Measurements from ENCODE around the gene ARL6IP5.

ARL6IP5 gene

GRCh38 chr3:69090021-69090420 is 5.3 kb downstream of the ARL6IP5 start:
- Histone ChIP-seq H3K36me3 (ENCODE audit: control insufficient read depth, insufficient read depth, low read length) (no peaks in the 10 kb centered on the region), H3K27me3 (ENCODE audit: control insufficient read depth, insufficient read depth, low read length) (no peaks in the 10 kb centered on the region), H3K4me3 (ENCODE audit: low read depth, low read length) (no peak overlapping the region), H3K9ac (ENCODE audit: low read depth, low read length) (no peak overlapping the region), H3K9me3 (ENCODE audit: control insufficient read depth, insufficient read depth, low read length) (no peaks in the 10 kb centered on the region), H3K4me1 (ENCODE audit: control insufficient read depth, insufficient read depth, low read length) (peaks cover 14% of the 10 kb centered on the region)

DNA sequence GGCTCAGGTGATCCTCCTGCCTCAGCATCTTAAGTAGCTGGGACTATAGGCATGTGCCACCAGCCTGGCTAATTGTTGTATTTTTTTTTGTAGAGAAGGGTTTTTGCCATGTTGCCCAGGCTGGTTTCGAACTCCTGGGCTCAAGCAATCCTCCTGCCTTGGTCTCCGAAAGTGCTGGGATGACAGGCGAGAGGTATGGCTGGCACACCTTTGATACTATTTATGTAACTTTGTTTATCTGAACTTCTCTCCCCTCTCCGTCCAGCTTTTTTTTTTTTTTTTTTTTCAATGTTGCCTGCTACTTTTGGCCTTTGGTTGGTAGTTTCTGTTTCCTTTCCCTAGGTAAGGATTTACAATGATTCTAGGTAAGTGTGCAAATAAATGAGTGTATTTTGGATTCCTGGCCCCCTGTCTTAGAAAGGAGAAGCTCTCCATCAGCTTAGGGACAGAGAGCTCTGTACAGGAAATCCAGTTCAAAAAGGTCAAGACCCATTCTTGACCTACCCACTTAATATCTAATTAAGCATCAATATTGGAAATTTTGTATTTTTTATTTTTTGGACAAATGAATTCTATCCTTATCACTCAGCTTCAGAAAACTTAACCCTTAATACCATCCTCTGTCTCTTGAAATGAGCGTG is 6.8 kb downstream of the ARL6IP5 start:
- Histone ChIP-seq H3K36me3 (ENCODE audit: control insufficient read depth, insufficient read depth, low read length) (no peaks in the 10 kb centered on the region), H3K27me3 (ENCODE audit: control insufficient read depth, insufficient read depth, low read length) (no peaks in the 10 kb centered on the region), H3K4me1 (ENCODE audit: control insufficient read depth, insufficient read depth, low read length) (peaks cover 6% of the 10 kb centered on the region), H3K9ac (ENCODE audit: low read depth, low read length) (no peak overlapping the region), H3K9me3 (ENCODE audit: control insufficient read depth, insufficient read depth, low read length) (no peaks in the 10 kb centered on the region), H3K4me3 (ENCODE audit: low read depth, low read length) (no peak overlapping the region)

DNA sequence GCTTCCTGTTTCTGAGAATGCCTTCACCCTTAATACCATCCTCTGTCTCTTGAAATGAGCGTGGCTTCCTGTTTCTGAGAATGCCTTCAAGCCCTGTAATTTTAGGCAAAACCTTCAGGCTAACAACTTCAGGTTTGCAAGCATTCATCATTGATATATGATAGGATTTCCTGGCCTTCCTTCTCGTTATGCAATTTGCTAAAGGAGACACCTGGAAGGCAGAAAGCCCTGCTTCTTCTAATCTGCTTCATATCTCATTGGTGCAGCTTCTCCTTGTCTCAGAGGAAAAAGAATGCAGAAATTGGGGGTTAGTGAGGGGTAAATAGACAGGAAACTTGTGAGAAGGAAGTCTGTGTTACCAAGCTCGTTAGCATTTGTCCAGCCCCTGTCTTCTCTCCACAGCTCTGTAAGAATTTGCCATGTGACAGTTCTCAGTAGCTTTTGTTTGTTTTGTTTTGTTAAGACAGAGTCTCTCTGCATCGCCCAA is 7.3 kb downstream of the ARL6IP5 start:
- no peaks in the 10 kb centered on the region for H3K36me3 ChIP-seq (ENCODE audit: control insufficient read depth, insufficient read depth, low read length)
- H3K4me1 ChIP-seq (ENCODE audit: control insufficient read depth, insufficient read depth, low read length) = peaks cover 6% of the 10 kb centered on the region
- no peaks in the 10 kb centered on the region for H3K27me3 ChIP-seq (ENCODE audit: control insufficient read depth, insufficient read depth, low read length)
- no peak overlapping the region for H3K9ac ChIP-seq (ENCODE audit: low read depth, low read length)
- no peak overlapping the region for H3K4me3 ChIP-seq (ENCODE audit: low read depth, low read length)
- no peaks in the 10 kb centered on the region for H3K9me3 ChIP-seq (ENCODE audit: control insufficient read depth, insufficient read depth, low read length)

- no peak overlapping the region for H3K4me3 ChIP-seq (ENCODE audit: low read depth, low read length)
- H3K36me3 ChIP-seq (ENCODE audit: control insufficient read depth, insufficient read depth, low read length) = no peaks in the 10 kb centered on the region
- H3K27me3 ChIP-seq (ENCODE audit: control insufficient read depth, insufficient read depth, low read length) = no peaks in the 10 kb centered on the region
- no peak overlapping the region for H3K9ac ChIP-seq (ENCODE audit: low read depth, low read length)
- H3K9me3 ChIP-seq (ENCODE audit: control insufficient read depth, insufficient read depth, low read length) = no peaks in the 10 kb centered on the region
- H3K4me1 ChIP-seq (ENCODE audit: control insufficient read depth, insufficient read depth, low read length) = peaks cover 5% of the 10 kb centered on the region
Measured at GRCh38 chr3:69094467-69095205, 9.9 kb downstream of the ARL6IP5 start.

DNA sequence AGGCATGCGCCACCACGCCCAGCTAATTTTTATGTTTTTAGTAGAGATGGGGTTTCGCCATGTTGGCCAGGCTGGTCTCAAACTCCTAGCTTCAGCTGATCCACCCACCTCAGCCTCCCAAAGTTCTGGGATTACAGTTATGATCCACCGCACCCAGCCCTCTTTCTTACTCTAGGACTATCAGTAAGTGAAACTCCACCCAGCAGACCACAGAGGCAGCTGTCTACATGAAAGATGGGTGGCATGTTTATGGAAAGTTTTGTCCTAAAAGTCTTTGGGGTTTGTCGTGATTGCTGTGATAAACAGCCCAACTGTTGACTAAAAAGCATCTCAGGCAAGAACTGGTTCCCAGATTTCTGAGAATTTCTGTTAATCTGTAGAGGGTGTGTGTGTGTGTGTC is 10.9 kb downstream of the ARL6IP5 start:
- no peak overlapping the region for H3K4me3 ChIP-seq (ENCODE audit: low read depth, low read length)
- peaks cover 3% of the 10 kb centered on the region for H3K4me1 ChIP-seq (ENCODE audit: control insufficient read depth, insufficient read depth, low read length)

DNA sequence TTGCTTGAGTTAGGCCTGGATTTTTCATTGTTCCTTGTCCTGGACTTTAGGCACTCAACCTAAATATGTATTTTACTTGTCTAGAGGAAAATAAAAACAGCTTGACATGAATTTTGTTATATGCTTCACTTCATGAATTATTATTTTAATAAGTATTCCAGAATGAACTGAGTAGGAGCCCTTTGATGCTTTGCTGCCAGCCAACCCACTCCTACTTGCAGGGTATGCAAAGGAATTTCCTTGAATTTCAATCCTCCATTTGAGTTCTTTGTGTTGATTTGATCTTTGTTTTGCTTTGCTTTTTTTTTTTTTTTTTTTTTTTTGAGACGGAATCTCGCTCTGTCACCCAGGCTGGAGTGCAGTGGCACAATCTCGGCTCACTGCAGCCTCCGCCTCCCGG is 11.6 kb downstream of the ARL6IP5 start:
- no peaks in the 10 kb centered on the region for H3K9me3 ChIP-seq (ENCODE audit: control insufficient read depth, insufficient read depth, low read length)
- no peak overlapping the region for H3K9ac ChIP-seq (ENCODE audit: low read depth, low read length)
- H3K36me3 ChIP-seq (ENCODE audit: control insufficient read depth, insufficient read depth, low read length) = no peaks in the 10 kb centered on the region
- H3K27me3 ChIP-seq (ENCODE audit: control insufficient read depth, insufficient read depth, low read length) = no peaks in the 10 kb centered on the region
- peaks cover 3% of the 10 kb centered on the region for H3K4me1 ChIP-seq (ENCODE audit: control insufficient read depth, insufficient read depth, low read length)
- H3K4me3 ChIP-seq (ENCODE audit: low read depth, low read length) = no peak overlapping the region

More for the DNA sequence above, 10.9 kb downstream of the ARL6IP5 start:
- Histone ChIP-seq H3K27me3 (ENCODE audit: control insufficient read depth, insufficient read depth, low read length) (no peaks in the 10 kb centered on the region), H3K9ac (ENCODE audit: low read depth, low read length) (no peak overlapping the region), H3K36me3 (ENCODE audit: control insufficient read depth, insufficient read depth, low read length) (no peaks in the 10 kb centered on the region), H3K9me3 (ENCODE audit: control insufficient read depth, insufficient read depth, low read length) (no peaks in the 10 kb centered on the region)

GRCh38 chr3:69097407-69098086 is 12.8 kb downstream of the ARL6IP5 start:
- Histone ChIP-seq H3K9me3 (ENCODE audit: control insufficient read depth, insufficient read depth, low read length) (no peaks in the 10 kb centered on the region), H3K9ac (ENCODE audit: low read depth, low read length) (no peak overlapping the region), H3K4me1 (ENCODE audit: control insufficient read depth, insufficient read depth, low read length) (no peaks in the 10 kb centered on the region), H3K36me3 (ENCODE audit: control insufficient read depth, insufficient read depth, low read length) (no peaks in the 10 kb centered on the region), H3K4me3 (ENCODE audit: low read depth, low read length) (no peak overlapping the region), H3K27me3 (ENCODE audit: control insufficient read depth, insufficient read depth, low read length) (no peaks in the 10 kb centered on the region)

- Histone ChIP-seq H3K4me1 (ENCODE audit: control insufficient read depth, insufficient read depth, low read length) (no peaks in the 10 kb centered on the region), H3K36me3 (ENCODE audit: control insufficient read depth, insufficient read depth, low read length) (no peaks in the 10 kb centered on the region), H3K9me3 (ENCODE audit: control insufficient read depth, insufficient read depth, low read length) (no peaks in the 10 kb centered on the region), H3K4me3 (ENCODE audit: low read depth, low read length) (no peak overlapping the region), H3K27me3 (ENCODE audit: control insufficient read depth, insufficient read depth, low read length) (no peaks in the 10 kb centered on the region), H3K9ac (ENCODE audit: low read depth, low read length) (no peak overlapping the region)
Measured at GRCh38 chr3:69099576-69099975, 14.8 kb downstream of the ARL6IP5 start.

DNA sequence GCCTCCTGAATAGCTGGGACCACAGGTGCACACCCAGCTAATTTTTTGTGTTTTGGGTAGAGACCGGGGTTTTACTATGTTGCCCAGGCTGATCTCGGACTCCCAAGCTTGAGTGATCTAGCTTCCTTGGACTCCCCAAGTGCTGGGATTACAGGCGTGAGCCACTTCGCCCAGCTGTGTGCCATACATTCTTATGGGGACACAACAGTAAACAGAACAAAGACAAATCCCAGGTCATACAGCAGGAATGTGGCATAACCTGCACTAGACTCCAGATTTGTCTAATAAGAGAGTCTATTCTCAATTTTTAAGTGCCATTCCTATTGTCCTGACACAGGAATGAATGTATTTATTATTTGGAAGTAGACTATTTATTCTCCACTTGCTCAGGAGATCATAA is 17.6 kb downstream of the ARL6IP5 start:
- Histone ChIP-seq H3K4me1 (ENCODE audit: control insufficient read depth, insufficient read depth, low read length) (no peaks in the 10 kb centered on the region), H3K9ac (ENCODE audit: low read depth, low read length) (no peak overlapping the region), H3K9me3 (ENCODE audit: control insufficient read depth, insufficient read depth, low read length) (no peaks in the 10 kb centered on the region), H3K4me3 (ENCODE audit: low read depth, low read length) (no peak overlapping the region), H3K36me3 (ENCODE audit: control insufficient read depth, insufficient read depth, low read length) (no peaks in the 10 kb centered on the region), H3K27me3 (ENCODE audit: control insufficient read depth, insufficient read depth, low read length) (no peaks in the 10 kb centered on the region)

- Histone ChIP-seq H3K4me3 (ENCODE audit: low read depth, low read length) (no peak overlapping the region), H3K9ac (ENCODE audit: low read depth, low read length) (no peak overlapping the region), H3K36me3 (ENCODE audit: control insufficient read depth, insufficient read depth, low read length) (no peaks in the 10 kb centered on the region), H3K27me3 (ENCODE audit: control insufficient read depth, insufficient read depth, low read length) (no peaks in the 10 kb centered on the region), H3K4me1 (ENCODE audit: control insufficient read depth, insufficient read depth, low read length) (no peaks in the 10 kb centered on the region), H3K9me3 (ENCODE audit: control insufficient read depth, insufficient read depth, low read length) (no peaks in the 10 kb centered on the region)
Measured at GRCh38 chr3:69103123-69103522, 18.4 kb downstream of the ARL6IP5 start.

DNA sequence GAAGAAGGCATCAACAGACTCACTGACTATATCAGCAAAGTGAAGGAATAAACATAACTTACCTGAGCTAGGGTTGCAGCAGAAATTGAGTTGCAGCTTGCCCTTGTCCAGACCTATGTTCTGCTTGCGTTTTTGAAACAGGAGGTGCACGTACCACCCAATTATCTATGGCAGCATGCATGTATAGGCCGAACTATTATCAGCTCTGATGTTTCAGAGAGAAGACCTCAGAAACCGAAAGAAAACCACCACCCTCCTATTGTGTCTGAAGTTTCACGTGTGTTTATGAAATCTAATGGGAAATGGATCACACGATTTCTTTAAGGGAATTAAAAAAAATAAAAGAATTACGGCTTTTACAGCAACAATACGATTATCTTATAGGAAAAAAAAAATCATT is 19.8 kb downstream of the ARL6IP5 start:
- Histone ChIP-seq H3K9ac (ENCODE audit: low read depth, low read length) (no peak overlapping the region), H3K9me3 (ENCODE audit: control insufficient read depth, insufficient read depth, low read length) (no peaks in the 10 kb centered on the region), H3K36me3 (ENCODE audit: control insufficient read depth, insufficient read depth, low read length) (no peaks in the 10 kb centered on the region), H3K27me3 (ENCODE audit: control insufficient read depth, insufficient read depth, low read length) (no peaks in the 10 kb centered on the region), H3K4me1 (ENCODE audit: control insufficient read depth, insufficient read depth, low read length) (no peaks in the 10 kb centered on the region), H3K4me3 (ENCODE audit: low read depth, low read length) (no peak overlapping the region)

GRCh38 chr3:69105320-69105719 is 20.6 kb downstream of the ARL6IP5 start:
- Histone ChIP-seq H3K27me3 (ENCODE audit: control insufficient read depth, insufficient read depth, low read length) (no peaks in the 10 kb centered on the region), H3K4me3 (ENCODE audit: low read depth, low read length) (no peak overlapping the region), H3K36me3 (ENCODE audit: control insufficient read depth, insufficient read depth, low read length) (no peaks in the 10 kb centered on the region), H3K9me3 (ENCODE audit: control insufficient read depth, insufficient read depth, low read length) (no peaks in the 10 kb centered on the region), H3K9ac (ENCODE audit: low read depth, low read length) (no peak overlapping the region), H3K4me1 (ENCODE audit: control insufficient read depth, insufficient read depth, low read length) (no peaks in the 10 kb centered on the region)
